ENCODE data around the gene MAP3K15. TPM values are rescaled to one million over a fixed set of nuclear protein-coding genes. Genes with fewer than 3 reads are reported as not detected.

MAP3K15 gene, protein sequence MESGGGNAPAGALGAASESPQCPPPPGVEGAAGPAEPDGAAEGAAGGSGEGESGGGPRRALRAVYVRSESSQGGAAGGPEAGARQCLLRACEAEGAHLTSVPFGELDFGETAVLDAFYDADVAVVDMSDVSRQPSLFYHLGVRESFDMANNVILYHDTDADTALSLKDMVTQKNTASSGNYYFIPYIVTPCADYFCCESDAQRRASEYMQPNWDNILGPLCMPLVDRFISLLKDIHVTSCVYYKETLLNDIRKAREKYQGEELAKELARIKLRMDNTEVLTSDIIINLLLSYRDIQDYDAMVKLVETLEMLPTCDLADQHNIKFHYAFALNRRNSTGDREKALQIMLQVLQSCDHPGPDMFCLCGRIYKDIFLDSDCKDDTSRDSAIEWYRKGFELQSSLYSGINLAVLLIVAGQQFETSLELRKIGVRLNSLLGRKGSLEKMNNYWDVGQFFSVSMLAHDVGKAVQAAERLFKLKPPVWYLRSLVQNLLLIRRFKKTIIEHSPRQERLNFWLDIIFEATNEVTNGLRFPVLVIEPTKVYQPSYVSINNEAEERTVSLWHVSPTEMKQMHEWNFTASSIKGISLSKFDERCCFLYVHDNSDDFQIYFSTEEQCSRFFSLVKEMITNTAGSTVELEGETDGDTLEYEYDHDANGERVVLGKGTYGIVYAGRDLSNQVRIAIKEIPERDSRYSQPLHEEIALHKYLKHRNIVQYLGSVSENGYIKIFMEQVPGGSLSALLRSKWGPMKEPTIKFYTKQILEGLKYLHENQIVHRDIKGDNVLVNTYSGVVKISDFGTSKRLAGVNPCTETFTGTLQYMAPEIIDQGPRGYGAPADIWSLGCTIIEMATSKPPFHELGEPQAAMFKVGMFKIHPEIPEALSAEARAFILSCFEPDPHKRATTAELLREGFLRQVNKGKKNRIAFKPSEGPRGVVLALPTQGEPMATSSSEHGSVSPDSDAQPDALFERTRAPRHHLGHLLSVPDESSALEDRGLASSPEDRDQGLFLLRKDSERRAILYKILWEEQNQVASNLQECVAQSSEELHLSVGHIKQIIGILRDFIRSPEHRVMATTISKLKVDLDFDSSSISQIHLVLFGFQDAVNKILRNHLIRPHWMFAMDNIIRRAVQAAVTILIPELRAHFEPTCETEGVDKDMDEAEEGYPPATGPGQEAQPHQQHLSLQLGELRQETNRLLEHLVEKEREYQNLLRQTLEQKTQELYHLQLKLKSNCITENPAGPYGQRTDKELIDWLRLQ (N-terminal part only)
- 0.03 TPM in 1 of 3 replicates, not detected in the others for polyA plus RNA-seq
- polyA plus RNA-seq (2011; ENCODE audit: low read depth), result not detected
- polyA plus RNA-seq (2011; cell fraction: cytosol; rRNA removed), result not detected in 2 replicates
- polyA plus RNA-seq (2011; cell fraction: nucleus; rRNA removed), result 0.04 TPM in 2 replicates
- polyA plus RNA-seq (2012; ENCODE audit: low replicate concordance), result not detected in 2 replicates
- not detected in 3 replicates for polyA minus RNA-seq
- not detected for polyA minus RNA-seq (2011; cell fraction: cytosol; rRNA and poly(A)+ RNA removed)
- not detected in 2 replicates for polyA minus RNA-seq (2011; cell fraction: nucleus; rRNA and poly(A)+ RNA removed)

- Histone ChIP-seq H3K27ac (ENCODE audit: control insufficient read depth, insufficient read depth, low read length) (no peak within 1 kb of the TSS), H3K4me3 (ENCODE audit: control insufficient read depth in 2 of 3, extremely low read depth in 1 of 3, insufficient read depth in 2 of 3, low read depth in 1 of 3, low read length in 3 of 3) (no peak within 1 kb of the TSS), H3K4me1 (ENCODE audit: control insufficient read depth, extremely low read depth, insufficient read depth, low read length) (peaks cover 6% of the 10 kb centered on the region), H3K36me3 (ENCODE audit: control insufficient read depth in 2 of 2, extremely low read depth in 1 of 2, insufficient read depth in 2 of 2, low read length in 2 of 2) (no peaks in the 10 kb centered on the region), H3K27me3 (ENCODE audit: control insufficient read depth, extremely low read depth, insufficient read depth, low read length) (peaks cover 4% of the 10 kb centered on the region), H3K9me1 (ENCODE audit: control insufficient read depth, extremely low read depth, insufficient read depth, low read length) (no peaks in the 10 kb centered on the region), H4K20me1 (ENCODE audit: control insufficient read depth, extremely low read depth, insufficient read depth, low read length) (no peaks in the 10 kb centered on the region), H3K4me2 (ENCODE audit: control insufficient read depth, extremely low read depth, insufficient read depth, low read depth, low read length) (no peak within 1 kb of the TSS), H3K9ac (ENCODE audit: control insufficient read depth, extremely low read depth, insufficient read depth, low read length) (no peak within 1 kb of the TSS), H2AFZ (ENCODE audit: control insufficient read depth, low read length) (no peak within 1 kb of the TSS), H3K9me3 (ENCODE audit: control insufficient read depth, low read depth, low read length) (no peaks in the 10 kb centered on the region), H3K79me2 (ENCODE audit: control insufficient read depth, insufficient read depth, low read length) (no peaks in the 10 kb centered on the region)
- dilution Hi-C loops (cut with MboI; ENCODE audit: extremely low pct_ligation_motif_present, low sequenced_read_pairs), result no loop called here
- no peak for FAIRE-seq
- TF ChIP-seq CTCF (optimal IDR thresholded peaks at IDR 0.05 in 1 of 3, IDR thresholded peaks at IDR 0.05 in 1 of 3, conservative IDR thresholded peaks at IDR 0.05 in 1 of 3; ENCODE audit: extremely low read depth in 1 of 3, insufficient read depth in 2 of 3, low read length in 3 of 3) (peak in 1 of 3 experiments; percentile 21), EZH2 (IDR thresholded peaks at IDR 0.05; ENCODE audit: low read length) (peak; percentile 16)
- no peak for DNase-seq (ENCODE audit: low read depth, low spot score)
Measured at GRCh38 chrX:19514791-19515614, at the start of gene MAP3K15. MAP3K15 (minus strand) TSS chrX:19515508; CDS start chrX:19515261, 247 bp downstream.

All from keratinocyte (primary cell).